GM18520 (cell line): Measurements from ENCODE around the gene TBC1D23.
"Not testable (repeated sequence)": the region's sequence is repeated elsewhere in the genome, so short reads cannot be mapped to it uniquely, and the experiment has no call there.

ENCODE experiments used
- ATAC-seq: cut with Tn5 transposase; IDR thresholded peaks from one replicate; pipeline ENCODE4 v1.9.1; 2021; ENCODE audit not compliant: unreplicated experiment

TBC1D23 gene

GRCh38 chr3:100260685-100261484 lies at the start of gene TBC1D23:
TBC1D23 (plus strand) TSS chr3:100260992; CDS start chr3:100261019, 27 bp downstream.
- ATAC-seq, result peak; percentile 100

- ATAC-seq, result no peak
Measured at GRCh38 chr3:100213891-100214573, 46.8 kb upstream of the TBC1D23 start.

- no peak for ATAC-seq
Measured at GRCh38 chr3:100214574-100214964, 46.2 kb upstream of the TBC1D23 start.

GRCh38 chr3:100216713-100217112 lies 44.1 kb upstream of the TBC1D23 start:
- ATAC-seq, result no peak

- ATAC-seq, result no peak
Measured at GRCh38 chr3:100221159-100221558, 39.6 kb upstream of the TBC1D23 start.

GRCh38 chr3:100225193-100225592 lies 35.6 kb upstream of the TBC1D23 start:
- ATAC-seq, result no peak

GRCh38 chr3:100225883-100226282 lies 34.9 kb upstream of the TBC1D23 start:
- ATAC-seq, result no peak

- no peak for ATAC-seq
Measured at GRCh38 chr3:100226712-100227429, 33.9 kb upstream of the TBC1D23 start.

- ATAC-seq, result no peak
Measured at GRCh38 chr3:100227511-100227921, 33.3 kb upstream of the TBC1D23 start.

GRCh38 chr3:100228247-100228646 lies 32.5 kb upstream of the TBC1D23 start:
- ATAC-seq, result no peak

- not testable (repeated sequence) for ATAC-seq
Measured at GRCh38 chr3:100229188-100229587, 31.6 kb upstream of the TBC1D23 start.

- no peak for ATAC-seq
Measured at GRCh38 chr3:100230710-100231109, 30.1 kb upstream of the TBC1D23 start.

- no peak for ATAC-seq
Measured at GRCh38 chr3:100231668-100232067, 29.1 kb upstream of the TBC1D23 start.

GRCh38 chr3:100234364-100234763 lies 26.4 kb upstream of the TBC1D23 start:
- no peak for ATAC-seq

- ATAC-seq, result no peak
Measured at GRCh38 chr3:100238599-100238998, 22.2 kb upstream of the TBC1D23 start.

GRCh38 chr3:100242471-100242870 lies 18.3 kb upstream of the TBC1D23 start:
- not testable (repeated sequence) for ATAC-seq

GRCh38 chr3:100244264-100244663 lies 16.5 kb upstream of the TBC1D23 start:
- ATAC-seq, result no peak

GRCh38 chr3:100245136-100245535 lies 15.7 kb upstream of the TBC1D23 start:
- no peak for ATAC-seq

- no peak for ATAC-seq
Measured at GRCh38 chr3:100245927-100246326, 14.9 kb upstream of the TBC1D23 start.

GRCh38 chr3:100246999-100247398 lies 13.8 kb upstream of the TBC1D23 start:
- no peak for ATAC-seq

- no peak for ATAC-seq
Measured at GRCh38 chr3:100252001-100252400, 8.8 kb upstream of the TBC1D23 start.
